Measurements from ENCODE around the gene ARHGEF9.
"Not testable (repeated sequence)": the region's sequence is repeated elsewhere in the genome, so short reads cannot be mapped to it uniquely, and the experiment has no call there.

Gene ARHGEF9

GRCh38 chrX:63784902-63785707 lies at the start of gene ARHGEF9:
Gene ARHGEF9, minus strand, starts transcription at chrX:63785214. Its CDS starts 69 bp downstream, at chrX:63785145.
- in situ Hi-C loops (cut with HindIII; ENCODE audit: low sequenced_read_pairs): no loop called here

GRCh38 chrX:63825446-63825845 lies 40.4 kb upstream of the ARHGEF9 start:
- in situ Hi-C loops (cut with HindIII; ENCODE audit: low sequenced_read_pairs): not testable (repeated sequence)

- in situ Hi-C loops (cut with HindIII; ENCODE audit: low sequenced_read_pairs): no loop called here
Observed at GRCh38 chrX:63818156-63818555, 33.1 kb upstream of the ARHGEF9 start.

GRCh38 chrX:63817696-63818095 lies 32.7 kb upstream of the ARHGEF9 start:
- in situ Hi-C loops (cut with HindIII; ENCODE audit: low sequenced_read_pairs): no loop called here

DNA sequence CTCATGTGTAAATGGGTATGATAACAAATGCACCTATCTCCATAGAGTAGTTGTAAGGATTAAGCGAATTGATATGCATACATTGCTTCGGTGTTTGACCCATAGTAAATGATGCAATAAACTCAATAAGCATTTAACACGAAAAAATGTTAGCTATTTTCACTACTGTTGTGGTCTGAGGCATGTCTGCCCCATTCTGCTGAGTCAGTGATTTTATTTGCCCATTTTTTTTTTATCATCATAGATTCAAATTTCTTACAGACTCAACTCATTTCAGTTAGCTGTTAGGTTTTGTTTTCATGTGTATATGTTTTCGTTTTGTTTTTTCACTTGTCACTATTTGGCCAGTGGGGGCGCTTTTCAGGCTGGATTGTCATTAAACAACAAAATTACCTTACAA lies 27.8 kb upstream of the ARHGEF9 start:
- in situ Hi-C loops (cut with HindIII; ENCODE audit: low sequenced_read_pairs): no loop called here

- in situ Hi-C loops (cut with HindIII; ENCODE audit: low sequenced_read_pairs): no loop called here
Observed at GRCh38 chrX:63810746-63811145, 25.7 kb upstream of the ARHGEF9 start.

DNA sequence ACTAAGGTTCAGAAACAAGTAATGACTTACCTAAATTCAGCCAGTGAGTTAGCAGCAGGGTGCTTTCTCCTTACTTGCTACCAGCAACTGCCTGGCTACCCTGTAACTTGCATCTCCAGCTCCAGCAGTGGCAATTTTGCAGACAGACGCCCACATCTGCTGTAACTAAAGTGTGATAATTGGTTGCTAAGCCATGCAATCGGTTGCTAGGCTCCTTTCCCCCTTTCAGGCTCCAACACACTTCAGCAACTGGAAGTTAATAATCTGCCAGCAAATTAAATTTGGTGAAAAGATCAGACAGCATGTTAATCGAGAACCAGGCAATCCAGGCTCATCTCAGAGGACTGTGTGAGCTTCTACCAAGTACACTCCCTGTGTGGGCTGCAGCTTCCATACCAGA lies 24.2 kb upstream of the ARHGEF9 start:
- in situ Hi-C loops (cut with HindIII; ENCODE audit: low sequenced_read_pairs): no loop called here

GRCh38 chrX:63795406-63795805 lies 10.4 kb upstream of the ARHGEF9 start:
- in situ Hi-C loops (cut with HindIII; ENCODE audit: low sequenced_read_pairs): not testable (repeated sequence)

GRCh38 chrX:63785708-63786040 lies 660 bp upstream of the ARHGEF9 start:
- in situ Hi-C loops (cut with HindIII; ENCODE audit: low sequenced_read_pairs): no loop called here

DNA sequence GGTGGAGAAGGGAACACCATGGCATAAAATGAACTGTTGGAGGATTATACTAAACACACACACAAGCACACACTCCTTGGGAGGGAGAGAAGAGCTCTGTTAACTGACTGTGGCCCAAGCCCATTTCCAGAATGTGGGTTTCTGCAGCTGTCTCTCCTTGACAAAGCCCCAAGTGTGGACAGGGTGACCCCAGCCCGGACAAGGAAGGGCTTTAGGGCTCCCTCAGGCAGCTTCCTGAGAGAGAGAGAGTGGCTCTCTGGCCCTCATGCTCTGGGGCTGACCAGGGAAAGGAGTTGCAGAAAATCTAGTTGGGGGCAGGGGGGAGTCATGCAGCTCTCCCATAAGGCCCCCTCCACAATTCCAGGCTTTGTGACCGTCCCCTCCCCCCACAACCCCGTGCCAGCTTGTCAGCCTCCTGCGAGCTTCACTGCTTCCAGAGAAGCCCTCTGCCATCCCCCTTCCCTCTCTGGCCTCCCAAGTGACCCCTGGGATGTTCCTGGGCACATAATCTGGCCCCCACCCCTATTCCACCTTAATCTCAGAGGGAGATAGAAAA lies 590 bp downstream of the ARHGEF9 start:
- in situ Hi-C loops (cut with HindIII; ENCODE audit: low sequenced_read_pairs): no loop called here

DNA sequence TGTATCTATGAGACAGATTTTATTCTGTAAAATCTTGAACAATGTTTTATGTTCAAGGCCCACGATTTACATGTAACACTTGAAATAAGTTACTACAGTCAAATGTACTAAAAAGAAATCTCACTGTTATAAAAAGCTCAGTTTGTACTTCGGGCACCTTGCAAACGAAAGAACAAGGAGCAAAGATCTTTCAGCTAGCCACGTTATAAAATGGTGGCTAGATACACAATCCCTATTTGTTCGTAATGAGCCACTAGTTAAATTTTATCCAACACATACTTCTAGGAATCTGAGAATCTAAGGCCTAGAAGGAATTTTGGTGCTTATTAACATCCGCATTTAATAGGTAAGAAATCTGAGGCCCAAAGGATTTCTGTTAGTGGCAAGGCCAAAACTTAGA lies 2.5 kb downstream of the ARHGEF9 start:
- in situ Hi-C loops (cut with HindIII; ENCODE audit: low sequenced_read_pairs): no loop called here

DNA sequence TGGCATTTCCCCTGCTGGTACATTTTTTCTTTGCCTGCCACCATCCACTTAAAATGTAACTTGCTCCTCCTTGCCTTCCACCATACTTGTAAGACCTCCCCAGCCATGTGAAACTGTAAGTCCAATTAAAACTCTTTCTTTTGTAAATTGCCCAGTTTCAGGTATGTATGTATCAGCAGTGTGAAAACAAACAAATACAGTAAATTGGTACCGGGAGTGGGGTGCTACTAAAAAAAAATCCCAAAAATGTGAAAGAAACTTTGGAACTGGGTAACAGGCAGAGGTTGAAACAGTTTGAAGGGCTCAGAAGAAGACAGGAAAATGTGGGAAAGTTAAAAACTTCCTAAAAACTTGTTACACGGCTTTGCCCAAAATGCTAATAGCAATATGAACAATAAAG lies 16.3 kb downstream of the ARHGEF9 start:
- in situ Hi-C loops (cut with HindIII; ENCODE audit: low sequenced_read_pairs): no loop called here

DNA sequence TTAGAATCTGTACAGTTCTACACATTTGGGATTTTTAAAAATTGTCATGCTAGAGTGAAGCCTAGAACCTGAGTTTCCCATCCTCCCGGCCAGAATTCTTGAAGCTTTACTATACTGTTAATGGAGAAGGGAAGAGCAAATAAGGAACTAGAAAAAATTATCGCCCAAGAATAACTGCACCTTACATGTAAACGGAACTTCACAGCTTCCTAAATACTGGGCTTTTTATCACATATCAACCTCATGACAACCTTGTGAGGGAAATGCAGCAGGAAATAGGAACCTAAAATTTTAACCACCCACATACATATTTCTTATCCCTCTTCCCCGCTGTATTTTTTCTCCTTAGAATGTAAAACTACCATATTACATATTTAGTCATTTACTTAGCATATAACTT lies 19.3 kb downstream of the ARHGEF9 start:
- in situ Hi-C loops (cut with HindIII; ENCODE audit: low sequenced_read_pairs): no loop called here

DNA sequence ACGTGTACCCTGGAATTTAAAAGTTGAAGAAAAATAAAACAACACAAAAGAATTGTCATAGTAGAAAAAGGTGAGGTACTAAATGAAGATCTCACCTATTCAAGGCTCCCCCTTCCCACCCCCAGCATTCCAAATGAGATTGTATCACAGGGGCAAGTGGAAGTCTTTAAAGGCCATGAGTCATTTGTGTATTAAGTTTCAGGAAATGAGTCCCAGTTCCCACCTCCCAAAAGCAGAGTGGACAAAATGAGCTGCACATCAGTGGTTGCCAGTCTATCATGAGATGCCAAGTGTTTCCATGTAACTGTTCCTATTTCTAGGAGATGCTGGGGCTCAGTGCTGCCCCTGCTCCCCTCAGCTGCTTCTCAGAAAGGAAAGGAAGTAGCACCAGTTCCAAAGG lies 20.1 kb downstream of the ARHGEF9 start:
- in situ Hi-C loops (cut with HindIII; ENCODE audit: low sequenced_read_pairs): no loop called here

DNA sequence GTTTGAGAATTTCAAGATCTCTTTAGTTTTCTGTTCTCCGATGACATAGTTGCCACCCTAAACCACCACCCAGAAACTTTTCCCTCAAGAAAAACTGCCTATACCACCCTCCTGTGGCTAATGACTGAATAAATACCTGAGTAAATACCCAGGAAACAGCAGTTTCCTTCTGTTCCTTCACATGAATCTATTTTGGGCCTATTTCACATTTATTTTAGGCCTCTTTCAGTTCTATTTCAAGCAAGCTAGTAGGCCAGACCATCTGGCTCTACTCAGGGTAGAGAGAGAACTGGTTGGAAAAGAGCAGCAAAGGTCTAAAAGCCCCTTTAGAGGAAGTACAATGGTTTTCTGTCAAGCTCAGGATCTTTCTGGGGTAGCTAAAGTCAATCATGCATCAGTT lies 23.4 kb downstream of the ARHGEF9 start:
- in situ Hi-C loops (cut with HindIII; ENCODE audit: low sequenced_read_pairs): no loop called here

DNA sequence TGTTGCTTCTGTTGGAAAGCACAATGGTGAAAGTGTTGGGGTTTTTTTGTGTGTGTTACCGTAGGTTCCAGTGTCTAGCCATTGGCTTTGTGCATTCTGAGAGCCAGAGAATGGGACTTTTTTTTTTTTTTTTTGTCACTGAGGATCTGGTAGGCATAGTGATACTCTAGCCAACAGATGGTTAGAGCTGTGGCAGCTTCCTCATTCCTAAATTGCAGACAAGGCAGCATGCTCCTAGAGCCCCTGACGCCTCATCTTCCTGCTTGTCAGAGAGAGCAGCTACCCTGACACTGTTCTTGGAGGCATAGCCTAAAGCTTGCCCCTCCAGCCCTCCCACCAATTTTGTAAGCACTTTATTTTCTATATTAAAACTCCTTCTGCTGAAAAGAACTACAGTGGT lies 27.0 kb downstream of the ARHGEF9 start:
- in situ Hi-C loops (cut with HindIII; ENCODE audit: low sequenced_read_pairs): no loop called here

DNA sequence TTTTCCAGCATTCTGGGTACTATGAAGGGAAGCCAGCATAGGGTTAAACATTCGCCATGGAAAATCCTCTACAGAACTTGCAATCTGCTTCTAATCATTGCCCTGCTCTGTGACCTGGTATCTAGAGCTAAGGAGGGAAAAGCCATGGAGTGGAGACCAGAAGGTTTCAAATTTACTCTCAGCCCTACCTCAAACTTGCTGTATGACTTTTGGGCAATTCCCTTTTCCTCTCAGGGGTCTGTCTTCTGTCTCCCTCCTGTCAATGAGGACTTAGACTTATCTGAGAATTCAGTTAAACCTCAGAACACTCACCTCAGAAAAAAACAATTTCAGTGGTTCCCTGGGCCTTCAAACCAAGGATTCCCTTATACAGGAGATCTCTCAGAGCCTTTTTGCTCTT lies 29.1 kb downstream of the ARHGEF9 start:
- in situ Hi-C loops (cut with HindIII; ENCODE audit: low sequenced_read_pairs): no loop called here

DNA sequence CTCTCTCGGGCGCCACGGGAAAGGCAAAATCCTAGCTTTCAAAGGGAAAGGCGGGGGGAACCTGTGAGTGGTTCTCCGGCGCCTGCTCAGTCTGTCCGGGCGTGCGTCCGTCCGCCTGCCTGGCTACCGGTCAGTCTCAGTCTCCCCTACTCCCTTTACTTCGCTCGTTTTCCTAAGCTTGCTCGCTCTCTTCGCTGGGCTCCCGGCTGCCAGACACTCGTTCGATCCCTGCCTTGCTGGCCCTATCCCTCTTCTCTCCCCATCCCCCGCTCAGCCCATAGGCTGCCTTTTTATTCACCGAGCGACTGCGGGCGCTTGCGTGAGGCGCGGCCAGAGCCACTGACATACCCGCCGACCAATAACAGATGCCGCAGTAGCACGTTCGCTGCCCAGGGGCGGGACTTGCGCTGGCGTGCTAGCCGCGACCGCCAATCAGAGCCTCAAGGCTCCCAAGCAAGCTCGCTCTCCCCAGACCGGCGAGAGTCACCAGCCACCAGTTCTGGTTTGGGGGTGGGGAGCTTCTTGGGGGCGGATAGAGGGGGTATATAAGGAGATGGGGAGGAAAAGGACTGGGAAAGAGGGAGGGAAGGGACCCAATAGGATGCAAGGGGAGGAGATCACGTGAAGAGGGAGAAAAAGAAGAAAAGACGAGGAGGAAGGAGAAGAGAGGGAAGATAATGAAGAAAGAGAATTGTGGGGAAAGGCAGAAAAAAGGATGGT lies 30.0 kb downstream of the ARHGEF9 start:
- in situ Hi-C loops (cut with HindIII; ENCODE audit: low sequenced_read_pairs): no loop called here

- in situ Hi-C loops (cut with HindIII; ENCODE audit: low sequenced_read_pairs): no loop called here
Observed at GRCh38 chrX:63754136-63754859, 30.7 kb downstream of the ARHGEF9 start.

- in situ Hi-C loops (cut with HindIII; ENCODE audit: low sequenced_read_pairs): no loop called here
Observed at GRCh38 chrX:63751481-63751880, 33.5 kb downstream of the ARHGEF9 start.

DNA sequence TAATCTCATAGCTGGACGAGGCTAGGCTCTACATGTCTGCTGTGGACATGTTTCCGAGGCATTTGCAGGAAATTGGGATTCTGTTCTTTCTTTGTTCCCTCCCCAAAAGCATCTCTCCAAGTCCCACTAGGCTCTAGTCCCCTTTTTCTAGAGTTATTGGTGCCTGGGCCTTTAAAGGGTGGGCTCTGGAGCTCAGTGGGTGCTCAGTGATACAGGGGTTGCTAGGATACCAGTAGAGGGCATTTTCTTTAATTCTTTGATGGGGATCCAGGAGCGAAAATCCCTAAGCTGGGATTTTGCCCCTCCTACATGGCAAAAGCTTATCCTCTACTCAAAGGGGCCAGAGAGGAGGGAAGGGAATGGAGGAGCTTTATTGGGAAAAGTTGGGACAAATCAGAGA lies 34.2 kb downstream of the ARHGEF9 start:
- in situ Hi-C loops (cut with HindIII; ENCODE audit: low sequenced_read_pairs): no loop called here

GRCh38 chrX:63747331-63747730 lies 37.7 kb downstream of the ARHGEF9 start:
- in situ Hi-C loops (cut with HindIII; ENCODE audit: low sequenced_read_pairs): no loop called here

All from DLD1 (cell line).